Measurements from ENCODE around the gene EML1.

EML1 gene

DNA sequence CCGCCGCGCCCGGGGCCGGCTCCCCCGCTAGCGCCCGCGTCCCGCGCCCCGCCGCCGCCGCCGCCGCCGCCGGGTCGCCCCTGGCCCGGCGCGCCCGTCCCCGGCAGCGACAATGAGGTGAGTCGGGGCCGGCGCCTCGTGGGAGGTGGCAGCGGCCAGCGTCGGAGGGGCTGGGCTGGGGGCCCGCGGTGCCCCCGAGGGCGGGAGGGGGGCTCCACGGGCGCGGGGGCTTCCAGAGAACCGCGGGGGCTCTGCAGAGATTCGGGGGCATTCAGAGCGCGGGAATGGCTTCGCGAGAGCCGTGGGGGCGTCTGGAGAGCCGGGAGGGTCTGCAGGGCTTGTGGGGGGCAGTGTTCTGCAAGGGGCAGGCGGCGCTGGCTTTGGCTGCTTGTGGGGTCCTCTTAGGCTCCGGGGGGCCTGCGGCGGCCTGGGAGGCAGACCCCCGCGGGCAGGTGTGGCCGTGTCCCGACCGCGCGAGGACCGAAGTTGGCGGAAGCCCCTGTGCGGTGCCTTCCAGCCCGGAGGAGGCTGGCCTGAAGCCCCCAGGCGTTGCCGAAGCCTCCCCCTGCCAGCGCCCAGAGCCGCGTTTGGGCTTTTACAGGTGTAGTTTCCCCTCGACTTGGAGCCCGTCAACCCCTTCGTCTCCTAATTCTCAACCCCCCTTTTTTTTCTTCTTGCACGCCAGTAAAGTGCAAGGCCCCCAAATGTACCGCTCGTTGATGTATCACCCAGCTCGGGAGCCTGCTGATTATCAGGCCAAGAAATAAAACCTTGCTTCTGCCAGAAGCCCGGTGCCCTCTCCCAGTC lies 178.9 kb downstream of the EML1 start:
- no peak for DNase-seq

DNA sequence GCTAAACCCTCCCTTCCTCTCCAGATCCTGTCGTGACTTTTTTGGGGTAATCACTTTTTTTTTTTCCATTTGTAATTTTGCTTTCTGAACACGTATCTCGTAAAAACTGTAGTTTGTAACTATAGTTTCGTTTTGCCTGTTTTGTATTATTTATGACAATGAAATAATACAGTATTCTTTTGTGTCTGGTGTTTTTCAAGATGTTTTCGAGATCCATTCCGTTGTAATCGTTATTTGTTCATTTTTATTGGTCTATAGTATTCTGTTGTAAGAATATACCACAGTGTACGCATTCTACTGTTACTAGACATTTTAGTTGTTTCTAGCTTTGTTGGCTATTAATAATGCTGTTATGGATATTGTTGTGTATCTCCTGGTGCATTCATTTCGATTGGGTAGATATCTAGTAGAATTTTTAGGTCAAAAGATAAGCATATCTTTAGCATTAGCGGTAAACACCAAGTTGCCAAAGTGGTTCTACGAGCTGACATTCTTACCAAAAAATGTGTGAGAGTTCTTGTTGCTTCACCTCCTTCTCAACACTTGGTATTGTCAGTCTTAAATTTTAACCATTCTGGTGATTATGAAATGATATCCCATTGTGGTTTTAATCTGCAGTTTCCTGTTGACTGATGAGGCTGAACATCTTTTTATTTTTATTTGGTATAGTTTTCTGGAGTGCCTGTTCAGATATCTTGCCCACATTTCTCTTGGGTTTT lies 179.7 kb downstream of the EML1 start:
- no peak for DNase-seq

DNA sequence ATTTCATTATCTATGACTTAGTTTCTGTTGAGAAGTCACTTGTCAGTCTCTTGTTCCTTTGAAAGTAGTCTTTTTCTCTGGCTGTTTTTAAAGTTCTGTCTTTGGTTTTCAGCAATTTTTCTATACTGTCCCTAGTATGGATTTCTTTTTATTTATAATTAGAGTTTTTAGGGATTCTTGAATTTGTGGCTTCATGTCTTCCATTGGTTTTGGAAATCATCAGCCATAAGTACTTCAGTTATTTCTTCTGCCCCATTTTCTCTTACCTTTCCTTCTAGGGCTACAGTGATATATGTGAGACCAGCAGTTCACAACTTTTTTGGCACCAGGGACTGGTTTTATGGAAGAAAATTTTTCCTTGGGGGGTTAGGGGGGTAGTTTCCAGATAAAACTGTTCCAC lies 182.0 kb downstream of the EML1 start:
- DNase-seq, result no peak

DNA sequence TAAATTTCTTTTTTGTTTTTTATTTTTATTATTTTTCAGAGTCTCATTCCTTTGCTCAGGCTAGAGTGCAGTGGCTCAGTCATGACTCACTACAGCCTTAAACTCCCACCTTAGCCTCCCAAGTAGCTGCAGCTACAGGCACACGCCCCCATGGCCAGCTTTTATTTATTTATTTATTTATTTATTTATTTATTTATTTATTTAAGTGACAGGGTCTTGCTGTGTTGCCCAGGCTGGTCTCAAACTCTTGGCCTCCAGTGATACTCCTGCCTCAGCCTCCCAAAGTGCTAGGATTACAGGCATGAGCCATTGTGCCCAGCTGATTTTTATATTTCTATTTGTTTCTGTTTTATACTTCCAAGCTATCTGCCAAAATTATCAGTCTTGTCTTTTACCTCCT lies 182.8 kb downstream of the EML1 start:
- DNase-seq, result no peak

DNA sequence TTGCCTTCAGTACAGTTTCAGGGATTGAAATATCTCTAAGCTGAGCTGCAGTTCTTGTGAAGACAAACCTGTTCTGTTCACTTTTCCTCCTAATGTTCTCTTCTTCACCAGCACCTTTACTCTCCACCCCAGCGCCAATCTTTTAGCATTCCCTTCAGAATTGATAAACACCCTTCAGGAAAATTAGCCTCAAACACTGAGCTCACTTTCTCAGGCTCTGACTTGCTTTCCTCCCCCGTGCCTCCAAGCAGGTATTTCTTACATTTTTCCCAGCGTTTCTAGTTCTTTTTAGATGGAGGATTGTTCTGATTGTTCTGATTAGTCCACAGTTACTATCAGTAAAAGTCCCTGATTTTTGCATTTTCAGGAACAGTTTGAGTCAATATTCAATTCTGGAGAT lies 183.5 kb downstream of the EML1 start:
- no peak for DNase-seq

DNA sequence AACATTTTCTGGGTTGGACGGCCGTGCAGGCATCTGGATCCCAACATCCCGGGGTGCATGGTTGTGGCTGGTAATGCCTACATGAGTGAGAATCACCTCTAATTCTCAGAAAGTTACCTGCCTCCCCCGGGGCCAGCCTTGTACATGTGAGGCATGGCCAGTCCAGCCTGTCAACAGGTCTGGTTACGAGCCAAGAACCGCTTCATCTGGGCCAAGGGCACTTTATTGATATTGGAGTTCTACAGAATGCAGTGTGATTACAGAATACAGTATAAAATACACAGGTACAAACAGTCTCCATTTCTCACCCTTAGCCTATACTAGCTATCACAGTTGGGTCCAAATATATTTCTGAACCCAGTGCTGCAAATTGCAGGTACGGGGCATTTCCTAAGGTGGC lies 187.1 kb downstream of the EML1 start:
- DNase-seq, result no peak

DNA sequence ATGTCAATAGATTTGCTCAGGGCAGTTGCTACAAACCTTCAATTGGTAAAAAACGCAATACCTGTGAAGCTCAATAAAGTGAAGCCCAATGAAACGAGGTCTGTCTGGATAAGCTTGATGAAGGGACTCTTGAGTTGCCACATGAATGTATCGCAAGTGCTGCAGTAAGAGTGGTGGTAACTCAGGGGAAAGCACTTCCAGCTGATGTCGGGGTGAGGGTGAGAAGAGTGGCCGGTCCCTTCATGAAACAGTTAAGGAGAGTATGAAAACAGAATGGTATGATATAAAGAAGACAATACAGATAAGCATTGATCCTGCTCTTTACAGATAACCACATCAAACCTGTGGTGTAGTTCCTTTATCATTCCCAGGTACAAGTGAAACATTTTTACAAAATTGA lies 188.6 kb downstream of the EML1 start:
- DNase-seq, result no peak

DNA sequence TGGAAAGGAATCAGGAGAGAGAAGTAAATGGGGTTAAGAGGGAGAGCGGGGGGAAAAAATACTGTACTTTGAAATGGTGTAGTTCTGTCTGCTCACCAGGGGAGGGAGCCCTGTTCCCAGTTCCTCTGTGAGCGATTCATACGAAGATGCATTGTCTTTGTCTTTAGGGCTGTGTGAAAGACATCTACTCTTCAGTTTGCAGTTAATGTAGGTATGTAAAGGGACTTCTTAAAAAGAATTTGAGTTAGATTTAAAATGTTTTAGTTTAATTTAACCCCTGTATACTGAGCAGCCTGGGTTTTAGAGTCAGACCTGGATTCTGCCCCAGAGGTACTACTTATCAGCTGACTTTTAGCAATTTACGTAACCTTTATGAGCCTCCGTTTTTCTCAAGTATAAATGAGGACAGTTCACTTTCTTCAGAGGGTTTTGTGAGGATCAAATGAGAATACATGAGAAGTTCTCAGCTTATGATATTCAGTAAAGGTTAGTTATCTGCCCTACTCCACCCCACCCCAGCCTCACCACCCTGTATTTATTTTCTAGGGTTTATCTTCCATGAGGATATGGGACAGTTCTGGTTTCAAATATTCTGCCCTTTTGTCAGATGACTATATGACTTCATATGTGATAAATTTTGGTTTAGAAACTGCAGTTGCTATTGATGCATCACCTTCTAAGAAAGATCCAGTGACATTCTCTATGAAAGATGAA lies 189.5 kb downstream of the EML1 start:
- DNase-seq, result no peak

DNA sequence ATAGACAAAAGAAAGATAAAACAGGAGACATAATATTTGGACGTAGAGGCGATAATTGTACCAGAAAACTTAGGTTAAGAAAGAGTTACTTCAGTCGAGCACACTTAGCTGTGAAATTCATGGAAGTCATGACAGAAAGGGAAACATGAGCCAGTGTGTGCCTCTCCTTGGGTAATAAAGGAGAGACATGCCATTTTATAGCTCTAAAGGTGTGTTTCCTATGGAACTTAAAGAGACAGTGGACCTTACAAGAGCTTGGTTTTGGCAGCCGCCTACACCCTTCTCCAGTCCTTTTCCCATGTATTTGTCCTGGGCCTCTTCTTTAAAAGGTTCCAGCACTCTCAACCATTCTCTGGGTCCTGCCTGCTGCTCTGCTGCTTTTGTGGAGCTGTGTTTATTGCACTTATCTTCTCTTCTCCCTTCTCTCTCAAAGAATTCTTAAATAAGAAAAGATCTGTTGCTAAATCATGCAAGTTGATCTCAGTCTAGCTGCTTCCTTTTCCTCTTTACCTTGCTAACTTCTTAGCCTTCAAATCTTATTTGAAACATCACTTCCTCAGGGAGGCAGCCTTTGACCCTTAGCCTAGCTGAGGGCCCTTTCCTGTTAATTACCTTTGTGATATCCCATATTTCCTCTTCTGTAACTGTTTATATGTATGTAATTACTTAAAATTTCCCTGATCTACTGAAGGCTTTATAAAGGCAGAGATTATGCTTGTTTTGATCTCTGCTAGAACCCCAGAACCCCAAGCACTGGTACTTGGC lies 190.2 kb downstream of the EML1 start:
- DNase-seq, result no peak

DNA sequence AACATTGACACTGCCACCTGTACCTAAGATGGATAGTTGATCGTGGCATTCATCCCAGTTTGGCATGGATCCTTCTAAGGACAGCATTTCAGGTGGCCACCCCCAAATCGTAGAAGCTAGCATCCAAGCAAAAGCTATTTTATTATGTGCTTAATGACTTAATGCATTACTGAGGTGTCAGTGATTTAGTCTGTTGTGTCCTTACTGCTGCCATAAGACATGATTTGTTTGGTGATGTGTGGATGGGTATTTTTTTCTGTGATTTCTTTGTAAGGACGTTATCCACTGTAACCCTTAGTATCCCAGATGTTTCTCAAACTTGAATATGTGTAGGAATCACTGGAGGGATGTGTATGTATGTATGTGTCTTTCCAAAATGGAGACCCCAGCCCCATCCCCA lies 190.8 kb downstream of the EML1 start:
- DNase-seq, result no peak

DNA sequence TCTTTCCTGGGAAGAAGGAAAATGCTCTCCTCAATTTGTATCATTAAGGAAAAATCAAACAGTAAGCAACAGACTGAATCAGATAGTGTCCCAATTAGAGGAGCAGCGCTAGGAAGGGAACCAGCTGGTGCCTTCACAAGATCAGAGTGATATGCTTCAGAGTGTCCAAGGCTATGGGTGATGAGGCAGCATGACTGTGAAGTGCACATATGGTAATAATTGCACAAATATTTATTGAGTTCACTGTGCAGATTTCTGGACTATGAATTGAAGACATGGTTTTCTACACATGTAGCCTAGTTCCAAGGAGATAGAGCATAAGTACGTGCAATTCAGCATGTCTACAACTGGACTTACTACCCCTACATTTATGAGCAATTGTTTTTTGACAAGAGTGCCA lies 193.2 kb downstream of the EML1 start:
- no peak for DNase-seq

DNA sequence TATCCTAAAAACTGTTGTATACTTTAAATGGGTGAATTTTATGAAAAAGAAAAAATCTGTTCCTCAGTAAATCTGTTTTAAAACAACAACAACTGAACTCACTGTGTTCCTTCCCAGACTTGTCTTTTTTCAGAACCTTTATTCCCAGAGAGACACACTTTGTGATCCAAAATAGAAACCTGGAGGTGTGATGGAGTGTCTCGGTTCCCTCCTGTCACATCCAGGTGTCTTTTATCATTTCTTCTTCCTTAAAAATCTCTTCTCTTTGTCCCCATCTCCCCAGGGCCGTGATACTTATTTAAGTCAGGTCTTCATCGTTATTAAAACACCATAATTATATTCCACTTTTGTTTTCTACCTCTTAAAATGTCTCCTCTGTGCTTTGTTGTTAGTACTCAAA lies 195.8 kb downstream of the EML1 start:
- DNase-seq, result no peak

DNA sequence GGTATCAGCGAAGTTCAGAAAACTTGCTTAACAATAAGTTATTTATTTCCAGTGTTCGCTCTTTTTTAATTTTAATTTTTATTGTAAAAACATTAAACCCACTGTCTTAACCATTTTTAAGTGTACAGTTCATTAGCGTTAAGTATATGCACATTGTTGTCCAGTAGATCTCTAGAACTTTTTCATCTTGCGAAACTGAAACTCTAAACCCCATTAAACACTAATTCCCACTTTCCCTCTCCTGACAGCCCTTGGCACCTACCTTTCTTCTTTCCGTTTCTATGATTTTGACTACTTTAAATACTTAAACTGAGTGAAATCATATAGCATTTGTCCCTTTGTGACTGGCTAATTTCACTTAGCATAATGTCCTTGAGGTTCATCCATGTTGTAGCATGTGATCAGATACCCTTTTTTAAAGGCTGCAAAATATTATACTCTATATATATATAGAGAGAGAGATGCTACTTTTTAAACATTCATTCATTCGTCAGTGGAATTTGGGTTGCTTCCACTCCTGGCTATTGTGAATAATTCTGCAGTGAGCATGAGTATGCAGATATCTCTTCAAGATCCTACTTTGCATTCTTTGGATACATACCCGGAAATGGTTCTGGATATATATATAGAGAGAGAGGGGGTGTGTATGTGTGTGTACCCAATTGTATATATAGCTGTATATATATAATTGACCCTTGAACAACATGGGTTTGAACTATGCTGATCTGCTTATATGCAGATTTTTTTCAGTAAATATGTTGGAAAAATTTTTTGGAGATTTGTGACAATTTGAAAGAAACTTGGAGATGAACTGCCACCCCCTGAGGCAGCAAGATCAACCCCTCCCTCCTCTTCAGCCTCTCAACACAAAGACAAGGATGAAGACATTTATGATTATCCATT lies 197.3 kb downstream of the EML1 start:
- DNase-seq, result no peak

DNA sequence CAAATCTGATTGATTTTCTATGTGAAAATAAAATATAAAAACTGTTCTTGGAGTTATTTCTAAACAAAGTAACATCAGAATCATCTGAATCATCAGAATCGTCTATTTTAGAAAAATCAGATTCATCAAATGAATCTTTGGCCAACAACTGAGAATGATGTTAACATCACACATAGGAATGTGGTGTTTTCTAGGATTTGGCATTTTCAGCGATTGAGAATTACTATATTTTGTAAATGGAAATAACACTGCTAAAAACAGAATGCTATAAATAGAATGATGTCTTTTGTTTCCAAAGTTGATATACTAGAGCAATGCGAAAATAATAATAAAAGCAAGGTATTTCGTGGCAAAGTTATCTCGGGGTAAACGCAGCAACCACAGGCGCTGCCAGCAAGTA lies 198.1 kb downstream of the EML1 start:
- no peak for DNase-seq
